Measurements from ENCODE around the gene ADCY10. TPM values are rescaled to one million over a fixed set of nuclear protein-coding genes. Genes with fewer than 3 reads are reported as not detected.

ADCY10 gene
- total RNA-seq, 4 donors from 2014 or later, result not detected

- Histone ChIP-seq H3K4me1 (no peaks in the 10 kb centered on the region), H3K27ac (no peak overlapping the region), H3K4me3 (no peak overlapping the region), H3K36me3 (no peaks in the 10 kb centered on the region), H3K27me3 (no peaks in the 10 kb centered on the region), H3K9me3 (no peaks in the 10 kb centered on the region)
- DNase-seq (ENCODE audit: low spot score in 2 of 2), result no peak
- no peak for TF ChIP-seq POLR2A (IDR thresholded peaks at IDR 0.05)
- TF ChIP-seq POLR2AphosphoS5 (IDR thresholded peaks at IDR 0.05), result no peak
- no peak for TF ChIP-seq EP300 (IDR thresholded peaks at IDR 0.05)
- no peak for TF ChIP-seq CTCF (IDR thresholded peaks at IDR 0.05)
- WGBS, result 93% methylated on average over 8 of the region's 8 CpGs
These were observed 31.6 kb downstream of the ADCY10 start for GRCh38 chr1:167882376-167882775.

- no peak for DNase-seq (ENCODE audit: low spot score in 2 of 2)
These were observed 32.1 kb downstream of the ADCY10 start for GRCh38 chr1:167881786-167882185.

GRCh38 chr1:167881069-167881468 lies 32.9 kb downstream of the ADCY10 start:
- H3K36me3 ChIP-seq, result no peaks in the 10 kb centered on the region
- no peak for DNase-seq (ENCODE audit: low spot score in 2 of 2)
- no peaks in the 10 kb centered on the region for H3K4me1 ChIP-seq
- H3K4me3 ChIP-seq, result no peak overlapping the region
- H3K9me3 ChIP-seq, result no peaks in the 10 kb centered on the region
- TF ChIP-seq POLR2AphosphoS5 (IDR thresholded peaks at IDR 0.05) (no peak), POLR2A (IDR thresholded peaks at IDR 0.05) (no peak), CTCF (IDR thresholded peaks at IDR 0.05) (no peak), EP300 (IDR thresholded peaks at IDR 0.05) (no peak)
- no peak overlapping the region for H3K27ac ChIP-seq
- no peaks in the 10 kb centered on the region for H3K27me3 ChIP-seq

More at GRCh38 chr1:167881786-167882185, 32.1 kb downstream of the ADCY10 start:
- Histone ChIP-seq H3K4me3 (no peak overlapping the region), H3K27ac (no peak overlapping the region), H3K9me3 (no peaks in the 10 kb centered on the region), H3K27me3 (no peaks in the 10 kb centered on the region), H3K4me1 (no peaks in the 10 kb centered on the region), H3K36me3 (no peaks in the 10 kb centered on the region)
- 80% methylated on average over 3 of the region's 3 CpGs for WGBS
- no peak for TF ChIP-seq EP300 (IDR thresholded peaks at IDR 0.05)
- no peak for TF ChIP-seq CTCF (IDR thresholded peaks at IDR 0.05)
- TF ChIP-seq POLR2A (IDR thresholded peaks at IDR 0.05), result no peak
- no peak for TF ChIP-seq POLR2AphosphoS5 (IDR thresholded peaks at IDR 0.05)

- H3K9me3 ChIP-seq, result no peaks in the 10 kb centered on the region
- WGBS, result 92% methylated on average over 3 of the region's 3 CpGs
- TF ChIP-seq CTCF (IDR thresholded peaks at IDR 0.05) (no peak), POLR2AphosphoS5 (IDR thresholded peaks at IDR 0.05) (no peak), POLR2A (IDR thresholded peaks at IDR 0.05) (no peak), EP300 (IDR thresholded peaks at IDR 0.05) (no peak)
- H3K27ac ChIP-seq, result no peak overlapping the region
- H3K4me1 ChIP-seq, result no peaks in the 10 kb centered on the region
- DNase-seq (ENCODE audit: low spot score in 2 of 2), result no peak
- no peaks in the 10 kb centered on the region for H3K36me3 ChIP-seq
- no peak overlapping the region for H3K4me3 ChIP-seq
- H3K27me3 ChIP-seq, result no peaks in the 10 kb centered on the region
These were observed 33.3 kb downstream of the ADCY10 start for GRCh38 chr1:167880580-167881021.

- no peaks in the 10 kb centered on the region for H3K4me1 ChIP-seq
- no peak for DNase-seq (ENCODE audit: low spot score in 2 of 2)
- TF ChIP-seq POLR2A (IDR thresholded peaks at IDR 0.05) (no peak), POLR2AphosphoS5 (IDR thresholded peaks at IDR 0.05) (no peak), CTCF (IDR thresholded peaks at IDR 0.05) (no peak), EP300 (IDR thresholded peaks at IDR 0.05) (no peak)
- H3K27ac ChIP-seq, result no peak overlapping the region
- 94% methylated on average over 1 of the region's 1 CpG for WGBS
- no peaks in the 10 kb centered on the region for H3K36me3 ChIP-seq
- H3K4me3 ChIP-seq, result no peak overlapping the region
- H3K27me3 ChIP-seq, result no peaks in the 10 kb centered on the region
- no peaks in the 10 kb centered on the region for H3K9me3 ChIP-seq
These were observed 34.4 kb downstream of the ADCY10 start for GRCh38 chr1:167879508-167879907.
